GM19099 (cell line): ENCODE results near the gene AGFG2.
A peak's percentile ranks its signal among the peaks of the same experiment; 100 is the strongest.

Source experiments
- POLR2A ChIP-seq: IDR thresholded peaks from 3 replicates; pipeline ENCODE4 v1.6.1; 2011; ENCODE audit warnings: low read depth; ENCODE audit not compliant: insufficient read length; ENCODE audit errors: extremely low read depth

AGFG2 gene

DNA sequence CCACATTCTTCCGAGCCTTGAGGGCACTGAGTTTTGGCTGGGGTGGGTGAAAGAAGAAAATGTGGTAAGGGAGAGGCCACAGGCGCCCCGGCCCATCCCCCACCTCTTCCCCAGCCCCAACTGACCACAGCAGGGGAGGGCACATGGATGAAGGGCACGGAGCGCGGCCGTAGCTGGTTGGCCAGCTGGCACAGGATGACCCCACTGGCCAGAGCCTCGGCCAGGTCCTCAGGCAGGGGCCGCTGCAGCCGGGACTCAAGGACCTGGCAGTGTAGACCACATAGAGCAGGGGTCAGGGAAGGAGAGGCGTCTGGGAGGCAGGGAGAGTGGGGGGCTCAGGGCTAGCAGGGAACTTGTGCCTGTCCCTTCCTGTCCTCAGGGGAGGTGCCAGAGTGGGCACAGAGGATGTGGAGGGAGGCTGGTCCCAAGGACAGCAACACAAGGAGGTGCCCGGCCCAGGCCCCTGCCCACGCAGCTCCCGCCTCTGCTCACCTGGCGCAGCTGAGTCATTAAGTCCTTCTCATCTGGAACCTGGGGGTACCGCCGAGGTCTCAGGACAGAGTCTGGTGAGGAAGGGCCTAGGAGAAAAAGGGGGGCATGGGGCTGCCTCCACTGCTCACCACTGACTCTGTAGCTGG is 36.9 kb downstream of the AGFG2 start:
- TF ChIP-seq POLR2A, result no peak

GRCh38 chr7:100576384-100576993 is 37.5 kb downstream of the AGFG2 start:
- TF ChIP-seq POLR2A, result no peak

DNA sequence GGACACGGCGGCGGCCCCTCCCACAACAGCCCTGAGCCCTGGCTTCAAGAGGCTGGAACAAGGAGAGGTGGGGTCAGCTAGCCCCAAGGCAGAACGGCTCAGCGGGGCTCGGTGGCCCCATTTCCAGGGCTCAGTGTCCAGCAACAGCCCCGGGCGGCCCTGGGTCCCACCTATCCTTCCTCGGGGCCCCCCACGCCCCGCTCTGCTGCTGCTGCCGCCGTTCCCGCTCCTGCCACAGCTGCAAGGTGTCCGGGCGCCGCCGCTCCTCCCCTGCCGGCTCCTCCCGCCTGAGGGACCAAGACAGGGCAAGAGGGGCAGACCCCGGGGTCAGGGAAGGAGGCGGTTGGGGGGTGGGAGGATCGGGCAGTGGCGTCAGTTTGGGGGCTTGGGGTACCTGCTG is 38.1 kb downstream of the AGFG2 start:
- TF ChIP-seq POLR2A, result no peak

DNA sequence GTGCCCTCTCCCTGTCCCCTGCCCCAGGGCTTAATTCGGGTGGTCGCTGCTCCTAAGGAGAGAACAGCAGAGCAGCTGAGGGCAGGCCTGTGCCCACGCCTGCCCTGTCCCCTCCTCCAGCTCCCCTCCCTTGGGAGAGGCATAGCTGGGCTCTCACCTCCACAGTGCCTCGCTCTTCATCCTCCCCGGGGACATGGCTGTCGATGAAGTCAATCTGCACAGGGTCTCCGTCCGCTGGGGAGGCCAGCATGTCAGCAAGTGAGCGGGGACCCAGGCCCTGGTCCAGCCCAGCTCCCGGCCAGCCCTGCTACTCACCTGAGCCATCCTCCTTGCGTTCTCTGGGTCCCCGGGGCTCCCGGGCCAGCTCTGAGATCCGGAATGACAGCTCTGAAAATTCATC is 38.5 kb downstream of the AGFG2 start:
- no peak for TF ChIP-seq POLR2A

DNA sequence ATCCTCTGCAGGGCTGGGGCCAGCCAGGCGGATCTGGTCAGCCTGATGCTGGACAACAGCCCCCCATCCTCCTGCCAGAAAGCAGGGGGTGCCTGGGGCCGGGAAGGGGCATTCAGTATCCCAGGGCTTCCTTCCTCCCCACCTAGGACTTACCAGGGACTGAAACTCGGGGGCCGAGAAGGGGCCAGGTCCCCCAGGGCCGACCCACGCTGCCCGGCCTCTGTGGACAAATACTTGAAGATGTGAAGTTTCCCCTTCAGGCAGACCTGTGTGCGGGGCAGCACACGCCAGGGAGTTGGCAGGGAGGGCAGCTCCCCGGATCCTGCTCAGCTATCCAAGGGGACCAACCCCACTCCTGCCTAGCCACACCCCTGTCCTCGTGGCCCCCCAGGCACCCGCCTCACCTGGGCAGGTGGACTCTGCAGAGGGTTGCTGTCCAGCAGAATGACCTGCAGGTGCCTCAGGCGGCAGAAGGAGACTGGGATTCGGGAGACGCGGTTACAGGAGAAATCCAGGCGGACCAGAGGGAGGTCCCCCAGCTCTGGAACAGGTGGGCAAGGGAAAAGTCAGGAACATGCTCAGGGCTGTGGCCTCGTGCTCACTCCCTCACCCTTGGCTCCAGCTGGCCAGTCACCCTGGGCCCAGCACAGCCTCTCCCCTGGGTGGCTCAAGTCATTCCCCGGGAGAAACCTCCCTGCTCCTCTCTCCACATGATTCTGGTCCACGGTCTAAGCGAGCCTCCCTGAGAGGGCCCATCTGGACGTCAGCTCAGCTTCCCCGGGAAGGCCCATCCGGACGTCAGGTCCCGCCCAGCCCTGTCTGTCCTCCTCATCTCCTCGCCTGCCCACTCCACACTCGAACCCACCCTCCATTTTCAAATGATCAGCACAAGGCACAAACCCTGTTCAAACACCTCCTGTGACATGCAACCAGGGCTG is 39.5 kb downstream of the AGFG2 start:
- TF ChIP-seq POLR2A, result no peak

DNA sequence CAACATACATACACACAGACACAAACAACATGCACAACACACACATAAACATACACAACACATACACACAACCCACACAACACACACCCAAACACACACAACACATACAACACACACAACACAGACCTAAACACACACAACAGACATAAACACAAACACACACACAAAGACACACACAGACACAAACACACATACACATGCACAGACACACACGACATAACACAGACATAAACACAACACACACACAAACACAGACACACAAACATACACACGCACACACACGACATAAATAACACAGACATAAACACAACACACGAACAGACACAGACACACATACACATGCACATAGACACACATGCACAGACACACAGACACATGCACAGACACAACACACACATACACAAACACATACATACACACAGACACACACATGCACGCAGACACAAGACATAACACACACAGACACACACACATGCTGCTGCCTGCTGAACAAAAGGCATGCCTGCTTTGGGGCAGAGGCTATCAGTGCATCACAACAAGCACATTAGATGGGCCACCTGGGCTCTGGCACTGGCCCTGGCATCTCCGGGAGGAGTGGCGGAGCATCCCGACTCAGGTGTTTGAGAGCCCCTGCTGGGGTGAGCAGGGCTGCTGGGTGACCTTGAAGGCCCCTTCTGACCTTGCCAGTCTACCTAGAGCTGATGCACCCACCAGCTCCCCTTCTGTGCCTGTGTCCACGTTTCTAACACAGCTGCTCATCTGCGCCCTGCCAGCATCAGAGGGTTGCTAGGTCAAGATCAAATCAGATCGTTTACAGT is 41.7 kb downstream of the AGFG2 start:
- TF ChIP-seq POLR2A, result no peak

DNA sequence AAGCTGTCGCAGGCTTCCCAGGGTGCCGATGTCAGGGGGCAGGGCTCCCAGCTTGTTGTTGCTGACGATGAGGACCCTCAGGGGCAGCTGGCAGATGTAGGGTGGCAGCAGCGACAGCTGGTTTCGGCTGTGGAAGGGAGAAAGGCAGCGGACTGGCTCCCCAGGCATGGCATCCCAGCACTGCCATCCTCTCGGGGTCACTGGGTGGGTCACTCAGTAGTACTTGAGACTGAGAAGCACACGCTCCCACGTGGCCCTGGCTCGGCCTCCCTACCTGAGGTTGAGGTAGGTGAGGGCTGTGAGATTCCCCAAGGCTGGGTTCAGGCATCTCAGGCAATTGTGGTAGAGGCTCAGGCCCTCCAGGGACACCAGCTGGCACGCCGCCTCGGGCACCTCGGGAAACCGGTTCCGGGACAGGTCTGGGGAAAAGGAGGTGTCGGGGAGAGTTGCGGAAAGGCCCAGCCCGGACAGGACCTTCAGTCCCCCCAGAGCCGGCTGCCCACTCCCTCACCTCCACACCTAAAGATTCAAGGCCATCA is 43.1 kb downstream of the AGFG2 start:
- no peak for TF ChIP-seq POLR2A

- TF ChIP-seq POLR2A, result no peak
Measured at GRCh38 chr7:100582650-100583049, 43.6 kb downstream of the AGFG2 start.

DNA sequence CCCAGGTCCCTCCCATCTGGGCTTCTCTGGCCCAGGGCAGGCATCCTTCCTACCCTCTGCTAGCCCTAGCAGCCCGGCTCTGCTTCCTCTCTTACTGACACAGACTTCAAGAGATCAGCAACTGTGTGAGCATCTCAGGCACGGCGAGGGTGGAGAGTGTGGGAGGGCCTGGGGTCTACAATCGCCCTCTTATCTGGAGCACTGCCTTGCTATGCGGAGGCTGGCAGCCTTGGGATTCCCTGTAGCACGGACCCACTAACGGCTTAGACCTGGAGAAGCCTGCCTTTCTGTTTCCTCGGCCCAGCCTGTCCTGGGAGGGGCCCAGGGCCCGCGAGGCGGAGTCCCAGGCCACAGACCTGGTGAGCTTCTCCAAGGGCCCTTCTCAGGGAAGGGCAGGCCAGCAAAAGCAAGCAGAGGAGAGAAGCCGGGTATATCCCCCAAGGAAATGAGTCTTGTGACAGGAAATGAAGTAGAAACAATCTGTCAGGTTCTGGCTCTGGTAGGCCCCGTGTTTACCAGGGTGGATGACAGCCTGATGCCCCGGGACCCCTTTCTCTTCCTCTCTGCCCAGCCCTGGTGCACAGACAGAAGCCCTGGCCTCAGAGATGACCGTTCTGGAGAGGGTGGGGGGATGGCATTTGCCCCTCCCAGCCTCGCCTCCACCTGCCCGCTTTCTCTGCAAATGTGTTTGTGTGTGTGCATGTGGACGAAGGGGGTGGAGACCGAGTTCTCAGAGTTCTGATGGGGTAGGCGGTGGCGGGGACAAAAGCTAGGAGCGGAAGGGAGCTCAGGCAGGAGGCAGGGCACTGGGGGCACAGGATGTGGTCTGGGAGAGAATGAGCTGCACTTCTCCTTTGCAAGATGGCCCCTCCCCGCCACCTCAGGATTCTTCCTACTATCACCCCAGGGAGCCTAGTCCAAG is 44.4 kb downstream of the AGFG2 start:
- peak; percentile 30 for TF ChIP-seq POLR2A

DNA sequence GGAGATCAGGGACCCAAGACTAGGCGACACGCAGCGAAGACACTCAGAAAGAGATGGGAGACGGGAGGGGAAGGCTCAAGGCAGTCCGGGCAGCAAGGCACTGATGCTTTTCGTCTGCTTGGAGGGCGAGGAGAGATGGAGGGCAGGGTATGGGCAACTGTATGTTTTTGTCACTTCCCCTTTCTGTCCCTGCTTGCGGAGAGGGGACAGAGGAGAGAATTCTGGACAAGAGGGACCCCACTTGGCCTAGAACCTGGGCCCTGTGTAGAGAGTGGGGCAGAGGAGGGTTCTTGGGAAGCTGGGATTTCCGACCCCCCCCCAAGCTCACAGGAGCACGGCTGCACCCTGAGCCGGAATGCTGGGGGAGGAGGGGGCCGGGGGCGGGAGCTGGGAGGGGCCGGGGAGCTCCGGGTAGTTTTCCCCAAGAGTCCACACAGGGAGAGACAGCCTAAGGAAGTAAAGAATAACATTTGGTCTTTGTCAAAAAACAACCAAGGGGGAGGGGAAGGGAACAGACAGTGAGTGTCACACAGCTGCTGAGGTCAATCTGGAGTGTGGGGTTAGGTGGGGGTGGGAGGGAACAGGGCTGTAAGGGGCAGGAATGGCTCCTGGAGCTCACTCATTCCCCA is 45.2 kb downstream of the AGFG2 start:
- no peak for TF ChIP-seq POLR2A

GRCh38 chr7:100584683-100585510 is 45.9 kb downstream of the AGFG2 start:
- no peak for TF ChIP-seq POLR2A

GRCh38 chr7:100585511-100586265 is 46.7 kb downstream of the AGFG2 start, which contains the start of gene LRCH4:
Gene LRCH4, minus strand, starts transcription at chr7:100586129. Its CDS starts 29 bp downstream, at chr7:100586100.
- peak; percentile 98 for TF ChIP-seq POLR2A
